Islet of Langerhans (tissue), 1 donor: ENCODE data around the gene SLC29A3.

Source experiments
- FAIRE-seq: peaks from one replicate; lab custom pipeline; 2011; peaks lifted over from hg19 to GRCh38; lab: Jason Lieb, UNC

The SLC29A3 gene

GRCh38 chr10:71393841-71394475 is 74.9 kb downstream of the SLC29A3 start:
- no peak for FAIRE-seq

- FAIRE-seq: no peak
These were observed 76.0 kb downstream of the SLC29A3 start for GRCh38 chr10:71394926-71395562.

- no peak for FAIRE-seq
These were observed 76.6 kb downstream of the SLC29A3 start for GRCh38 chr10:71395621-71396020.

- no peak for FAIRE-seq
These were observed 77.1 kb downstream of the SLC29A3 start for GRCh38 chr10:71396084-71396710.

GRCh38 chr10:71396711-71397295 is 77.7 kb downstream of the SLC29A3 start, which contains the start of gene CDH23:
Gene CDH23, plus strand, starts transcription at chr10:71396920. Its CDS starts 42,912 bp downstream, at chr10:71439832.
- no peak for FAIRE-seq

- FAIRE-seq: no peak
These were observed 78.5 kb downstream of the SLC29A3 start for GRCh38 chr10:71397296-71398212.

GRCh38 chr10:71398976-71399375 is 79.9 kb downstream of the SLC29A3 start:
- FAIRE-seq: no peak

- FAIRE-seq: no peak
These were observed 80.9 kb downstream of the SLC29A3 start for GRCh38 chr10:71399946-71400345.

GRCh38 chr10:71401056-71401455 is 82.0 kb downstream of the SLC29A3 start:
- FAIRE-seq: no peak

- no peak for FAIRE-seq
These were observed 82.9 kb downstream of the SLC29A3 start for GRCh38 chr10:71402005-71402404.

GRCh38 chr10:71404503-71405295 is 85.6 kb downstream of the SLC29A3 start:
- FAIRE-seq: no peak

- no peak for FAIRE-seq
These were observed 87.8 kb downstream of the SLC29A3 start for GRCh38 chr10:71406878-71407277.

GRCh38 chr10:71408436-71409225 is 89.6 kb downstream of the SLC29A3 start:
- no peak for FAIRE-seq

- FAIRE-seq: no peak
These were observed 90.6 kb downstream of the SLC29A3 start for GRCh38 chr10:71409516-71410104.
